Heart left ventricle (tissue), 16 donors: ENCODE data around the gene RGSL1. TPM values are rescaled to one million over a fixed set of nuclear protein-coding genes. Genes with fewer than 3 reads are reported as not detected.
A peak's percentile ranks its signal among the peaks of the same experiment; 100 is the strongest.
"Not testable (repeated sequence)": the region's sequence is repeated elsewhere in the genome, so short reads cannot be mapped to it uniquely, and the experiment has no call there.

Source experiments
- ATAC-seq, 4 donors: fragments of 200-7000 bp; cut with Tn5 transposase; one replicate each; pipeline ENCODE4 v1.9.1; 2020 to 2022; ENCODE audit warnings: moderate library complexity in 4 of 4, mild to moderate bottlenecking in 3 of 4, moderate number of reproducible peaks in 1 of 4
- DNase-seq, 5 donors: peaks; one replicate each; pipeline ENCODE4 v3.0.0-alpha.2; 2020
- H3K27ac ChIP-seq, 12 donors: fragments of 200-600 bp; sonication (generic) in 4 of 12; one replicate each; pipeline versions ENCODE4 v1.5.0 to v1.8.0; 2016 to 2022; ENCODE audit warnings: mild to moderate bottlenecking in 2 of 12
- H3K27me3 ChIP-seq, 9 donors: fragments of 200-600 bp; sonication (generic) in 2 of 9; one replicate each; pipeline versions ENCODE4 v1.5.1 to v1.8.0; 2016 to 2022; ENCODE audit warnings: mild to moderate bottlenecking in 3 of 9
- H3K36me3 ChIP-seq, 9 donors: fragments of 200-600 bp; sonication (generic) in 2 of 9; one replicate each; pipeline versions ENCODE4 v1.5.0 to v1.8.0; 2018 to 2022; ENCODE audit warnings: mild to moderate bottlenecking in 2 of 9
- H3K4me1 ChIP-seq, 12 donors: fragments of 200-600 bp; sonication (generic) in 4 of 12; one replicate each; pipeline versions ENCODE4 v1.5.0 to v1.8.0; 2016 to 2022; ENCODE audit warnings: mild to moderate bottlenecking in 3 of 12
- H3K4me3 ChIP-seq, 12 donors: fragments of 200-600 bp; sonication (generic) in 4 of 12; one replicate each; pipeline versions ENCODE4 v1.5.0 to v1.8.0; 2017 to 2022; ENCODE audit warnings: mild to moderate bottlenecking in 9 of 12, moderate library complexity in 4 of 12
- H3K9me3 ChIP-seq, 12 donors: fragments of 200-600 bp; sonication (generic) in 4 of 12; one replicate each; pipeline versions ENCODE4 v1.5.0 to v1.8.0; 2016 to 2022; ENCODE audit warnings: mild to moderate bottlenecking in 1 of 12
- CTCF ChIP-seq, 12 donors: fragments of 200-600 bp; sonication (generic) in 4 of 12; IDR thresholded peaks; one replicate each; pipeline versions ENCODE4 v1.5.0 to v1.8.0; 2018 to 2022; ENCODE audit warnings: antibody characterized with exemption in 12 of 12, mild to moderate bottlenecking in 5 of 12
- POLR2A ChIP-seq, 2 donors: fragments of 450-650 bp; IDR thresholded peaks; one replicate each; pipeline ENCODE4 v1.6.1; 2017; ENCODE audit warnings: antibody characterized with exemption in 2 of 2, mild to moderate bottlenecking in 2 of 2, moderate library complexity in 2 of 2
- WGBS, 4 donors: extraction: QIAGEN DNeasy Blood & Tissue Kit in 2 of 4; methylation state at CpG; one replicate each; pipeline versions ENCODE4 v1.1.5 to v1.1.7; 2013 to 2018; 5-methylcytosine and 5-hydroxymethylcytosine counted together
- intact Hi-C, 10 donors: fragments of 100-400 bp; cut with DNase I; formaldehyde crosslinking; loops; one replicate each; pipeline versions ENCODE4 v1.11.1 to v1.14.2; 2022
- polyA plus RNA-seq, 2 donors: library from polyadenylated mRNA; stranded (reverse); fragments of 200-250 nt; gene quantifications; one replicate each; pipeline ENCODE4 v1.2.3, GENCODE V29; 2013
- total RNA-seq, 9 donors: library from RNA; depleted of rRNA in 2 of 9; stranded (reverse); fragments of >200 nt in 2 of 9; fragmentation: NEBNext Ultra II Directional in 3 of 9; extraction: Animal tissue kit (Norgen Biotek cat#: 25700) in 3 of 9; gene quantifications; one replicate each; pipeline versions ENCODE4 v1.1.0 to v1.2.4, GENCODE V29; 2016 to 2023
- donor health status: ischemic (EF 13 %, LVEDD 7.1; RV severe dilation, severe dysfunction).
- donor health status: healthy with polysubstance abuse.
- donor health status: DM: no; HTN: yes; CAD: no.
- donor health status: DM: no; HTN: no; CAD: no.
- donor health status: ischemic (EF 25% LVEDD 6.9; RV normal size, moderate dysfunction).
- donor health status: ischemic (EF 25% LVEDD 5.7; RV mildly dilated, moderate dysfunction).
- donor health status: healthy.
- donor health status: DM: yes; HTN: yes; CAD: no.
- donor health status: ischemic (EF 35%, LVEDD 5.7; RV mildly dilated, moderate dysfunction).
- donor health status: nonischemic (EF 11% LVEDD 7.7; RV severe dilation, severe dysfunction).
- donor health status: DM: yes; HTN: yes; CAD: no.
- donor health status: PGD.
- donor health status: ischemic (EF 29% LVEDD 5.4; RV normal size, mild dysfunction).
- donor health status: nonischemic (EF 23%, LVEDD 6.1; RV moderate dilation, normal function).

RGSL1 gene
- total and polyA plus RNA-seq, 11 donors = not detected

DNA sequence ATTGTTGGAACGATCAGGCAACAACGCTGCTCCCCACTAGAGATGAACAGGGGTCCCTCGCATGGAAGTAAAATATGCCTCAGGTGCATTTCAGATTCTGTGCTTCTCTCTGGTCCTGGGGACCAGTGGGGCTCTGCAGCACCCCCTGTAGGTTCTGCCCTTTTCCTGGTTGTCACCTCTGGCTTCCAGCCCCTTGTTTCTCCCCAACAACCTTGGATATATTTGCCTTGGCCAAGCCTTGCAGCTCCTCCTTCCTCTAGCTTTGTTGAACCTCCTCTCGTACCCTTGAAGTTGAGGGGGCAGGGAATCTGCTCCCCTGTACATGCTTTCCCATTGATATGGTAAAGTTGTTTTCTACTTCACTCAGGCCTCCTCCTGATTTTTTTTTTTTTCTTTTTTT, 5.4 kb upstream of the RGSL1 start:
- DNase-seq (no peak), ATAC-seq (no peak)
- no peak overlapping the region for H3K4me3 ChIP-seq
- peaks cover 0 to 6% (median 0%) of the 10 kb centered on the region in 12 donors for H3K4me1 ChIP-seq
- no peaks in the 10 kb centered on the region for H3K27me3 ChIP-seq
- H3K27ac ChIP-seq = no peak overlapping the region
- no peaks in the 10 kb centered on the region for H3K36me3 ChIP-seq
- intact Hi-C loops = loop anchor here in 5 of 10 donors (10.0 kb wide), 2 partner anchors 140 to 150 kb away; partner anchors contain the start of gene RNASEL (in 1 of the 5)
- no peaks in the 10 kb centered on the region for H3K9me3 ChIP-seq
- whole genome bisulfite sequencing, 4 donors = 57 to 71% (median 63%) methylated on average over 4 of the region's 4 CpGs
- no peak for TF ChIP-seq CTCF (IDR thresholded peaks at IDR 0.05)
- no peak for TF ChIP-seq POLR2A (IDR thresholded peaks at IDR 0.05)

DNA sequence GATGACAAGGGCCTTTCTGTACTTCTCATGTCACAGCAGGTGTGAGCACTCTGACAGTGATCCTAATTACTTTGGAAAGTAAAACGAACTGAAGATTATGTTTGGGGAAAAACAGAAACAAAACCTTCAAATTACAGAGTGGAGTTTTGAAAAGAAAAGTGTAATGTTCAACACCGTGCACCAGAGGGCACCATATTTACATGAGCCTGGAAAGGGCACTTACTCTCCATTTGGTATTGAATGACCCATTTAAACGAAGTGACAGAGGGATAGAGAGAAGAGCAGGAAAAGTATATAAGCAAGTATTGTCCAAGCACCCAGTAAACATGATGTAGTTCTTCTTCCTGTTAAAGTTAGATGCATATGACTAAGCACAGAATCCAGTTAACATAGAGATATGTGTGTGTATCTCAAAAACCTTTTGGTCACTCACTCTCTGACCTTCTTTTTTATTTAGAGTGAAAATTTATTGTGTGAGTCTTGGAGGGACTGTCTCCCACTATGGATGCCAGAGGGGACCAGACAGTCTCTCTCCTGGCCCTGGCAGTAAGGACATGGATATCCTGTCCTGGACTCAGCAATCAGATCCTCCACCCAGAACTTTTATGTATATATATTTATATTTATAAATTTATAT, 3.8 kb upstream of the RGSL1 start:
- Histone ChIP-seq H3K9me3 (no peaks in the 10 kb centered on the region), H3K27me3 (no peaks in the 10 kb centered on the region), H3K4me1 (peaks cover 0 to 6% (median 0%) of the 10 kb centered on the region in 12 donors), H3K36me3 (no peaks in the 10 kb centered on the region), H3K27ac (no peak overlapping the region), H3K4me3 (no peak overlapping the region)
- TF ChIP-seq CTCF (IDR thresholded peaks at IDR 0.05) = peak; percentile 46 to 72 (median 58)
- no peak for TF ChIP-seq POLR2A (IDR thresholded peaks at IDR 0.05)
- 1 to 3% (median 2%) methylated on average over 3 of the region's 3 CpGs for WGBS, 4 donors
- DNase-seq = no peak
- ATAC-seq = peak in 1 of 4 donors; percentile 65
- intact Hi-C loops = loop anchor here (5.0 to 10.0 kb wide), 5 partner anchors 139 to 341 kb away; partner anchors contain the start of genes NPL (in 6 of the 10) and RNASEL (in 1 of the 10)

DNA sequence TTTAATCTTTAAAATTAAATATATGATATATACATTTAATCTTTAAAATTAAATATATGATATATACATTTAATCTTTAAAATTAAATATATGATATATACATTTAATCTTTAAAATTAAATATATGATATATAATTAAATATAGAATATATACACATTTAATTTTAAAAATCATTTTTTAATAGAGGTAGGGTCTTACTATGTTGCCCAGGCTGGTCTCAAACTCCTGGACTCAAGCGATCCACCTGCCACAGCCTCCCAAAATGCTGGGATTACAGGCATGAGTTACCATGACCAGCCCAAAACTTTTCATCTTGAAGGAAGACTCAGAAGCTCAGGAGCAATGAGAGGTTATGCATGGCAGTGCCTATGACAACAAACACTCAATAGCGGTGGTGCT, 2.8 kb upstream of the RGSL1 start:
- H3K27me3 ChIP-seq, H3K9me3 ChIP-seq, H3K4me1 ChIP-seq, H3K4me3 ChIP-seq, H3K36me3 ChIP-seq, DNase-seq, ATAC-seq, H3K27ac ChIP-seq: not testable (repeated sequence)
- intact Hi-C loops = loop anchor here (5.0 to 10.0 kb wide), 5 partner anchors 138 to 340 kb away; partner anchors contain the start of genes NPL (in 6 of the 10) and RNASEL (in 1 of the 10)
- WGBS, 4 donors = 95 to 98% (median 96%) methylated on average over 2 of the region's 2 CpGs

DNA sequence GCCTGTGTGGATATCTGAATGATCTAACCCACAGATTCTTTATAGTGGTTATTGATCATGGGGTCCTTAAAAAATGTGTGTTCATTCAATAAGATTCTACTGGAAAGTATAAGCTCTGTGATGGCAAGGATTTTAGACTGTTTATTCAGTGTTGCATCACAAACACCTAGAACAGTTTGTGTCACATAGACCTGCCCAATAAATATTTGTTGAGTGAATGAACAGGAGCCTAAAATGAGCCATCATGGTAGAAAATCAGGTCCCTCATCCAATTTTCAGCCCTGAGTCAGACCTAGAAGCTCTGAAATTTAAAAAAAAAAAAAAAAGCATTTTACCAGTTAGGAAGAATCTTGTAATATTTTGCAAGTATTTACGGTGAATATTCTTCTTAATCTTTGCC, 2.3 kb upstream of the RGSL1 start:
- no peak for ATAC-seq

More for the DNA sequence above, 2.3 kb upstream of the RGSL1 start:
- TF ChIP-seq CTCF (IDR thresholded peaks at IDR 0.05) (no peak), POLR2A (IDR thresholded peaks at IDR 0.05) (no peak)
- no peak for DNase-seq
- Histone ChIP-seq H3K36me3 (no peaks in the 10 kb centered on the region), H3K9me3 (no peaks in the 10 kb centered on the region), H3K27ac (no peak overlapping the region), H3K27me3 (no peaks in the 10 kb centered on the region), H3K4me1 (peaks cover 0 to 6% (median 0%) of the 10 kb centered on the region in 12 donors), H3K4me3 (no peak overlapping the region)
- intact Hi-C loops = loop anchor here (5.0 to 10.0 kb wide), 5 partner anchors 137 to 340 kb away; partner anchors contain the start of genes NPL (in 6 of the 10) and RNASEL (in 1 of the 10)
- WGBS, 4 donors = 84 to 90% (median 86%) methylated on average over 1 of the region's 1 CpG
